GM21526 (cell line): ENCODE results near the gene PDE8A.

Experiments used
- ATAC-seq: cut with Tn5 transposase; IDR thresholded peaks from one replicate; pipeline ENCODE4 v1.9.1; 2021; ENCODE audit warnings: moderate library complexity; ENCODE audit not compliant: unreplicated experiment, low FRiP score

PDE8A gene

GRCh38 chr15:85116925-85117646, 135.4 kb downstream of the PDE8A start:
- ATAC-seq: no peak

GRCh38 chr15:85118173-85118572, 136.5 kb downstream of the PDE8A start:
- ATAC-seq: no peak

GRCh38 chr15:85118581-85118980, 136.9 kb downstream of the PDE8A start:
- no peak for ATAC-seq

- no peak for ATAC-seq
Measured at GRCh38 chr15:85120351-85121113, 138.9 kb downstream of the PDE8A start.

- no peak for ATAC-seq
Measured at GRCh38 chr15:85124173-85124572, 142.5 kb downstream of the PDE8A start.

GRCh38 chr15:85125056-85125661, 143.5 kb downstream of the PDE8A start:
- ATAC-seq: no peak

- ATAC-seq: no peak
Measured at GRCh38 chr15:85128621-85129020, 147.0 kb downstream of the PDE8A start.

GRCh38 chr15:85129881-85130280, 148.2 kb downstream of the PDE8A start:
- ATAC-seq: no peak

GRCh38 chr15:85131915-85132314, 150.3 kb downstream of the PDE8A start:
- no peak for ATAC-seq

- no peak for ATAC-seq
Measured at GRCh38 chr15:85133709-85134108, 152.1 kb downstream of the PDE8A start.

GRCh38 chr15:85137489-85138168, 156.0 kb downstream of the PDE8A start:
- no peak for ATAC-seq

GRCh38 chr15:85139391-85139790, 157.7 kb downstream of the PDE8A start:
- ATAC-seq: no peak

- no peak for ATAC-seq
Measured at GRCh38 chr15:85141726-85142125, 160.1 kb downstream of the PDE8A start.

GRCh38 chr15:85142312-85142711, 160.7 kb downstream of the PDE8A start:
- no peak for ATAC-seq

GRCh38 chr15:85149465-85150129, 167.9 kb downstream of the PDE8A start:
- ATAC-seq: no peak

- ATAC-seq: no peak
Measured at GRCh38 chr15:85150130-85150480, 168.4 kb downstream of the PDE8A start.

GRCh38 chr15:85151145-85151544, 169.5 kb downstream of the PDE8A start:
- ATAC-seq: no peak

GRCh38 chr15:85151861-85152260, 170.2 kb downstream of the PDE8A start:
- no peak for ATAC-seq

GRCh38 chr15:85154061-85154460, 172.4 kb downstream of the PDE8A start:
- ATAC-seq: no peak

GRCh38 chr15:85155360-85155759, 173.7 kb downstream of the PDE8A start:
- no peak for ATAC-seq

- ATAC-seq: no peak
Measured at GRCh38 chr15:85155857-85156256, 174.2 kb downstream of the PDE8A start.
